GM23338 (cell line): Measurements from ENCODE around the gene ENTPD3. TPM values are rescaled to one million over a fixed set of nuclear protein-coding genes. Genes with fewer than 3 reads are reported as not detected.

Source experiments
- ATAC-seq: fragments of 200-7000 bp; cut with Tn5 transposase; 3 replicates; pipeline ENCODE4 v1.9.1; 2020
- DNase-seq: peaks from one replicate; pipeline ENCODE4 v3.0.0-alpha.2; 2015; ENCODE audit warnings: low spot score
- H2AFZ ChIP-seq: fragments of 200-600 bp; sonication (generic); 2 replicates; pipeline ENCODE4 v1.8.0; 2016; ENCODE audit warnings: antibody characterized with exemption, mild to moderate bottlenecking, moderate library complexity
- H3F3A ChIP-seq: fragments of 200-600 bp; sonication (generic); replicated peaks from 2 replicates; pipeline ENCODE4 v1.8.0; 2017; ENCODE audit warnings: antibody characterized with exemption, mixed run types, low read depth
- H3K27ac ChIP-seq: fragments of 200-600 bp; sonication (generic); 2 replicates; pipeline ENCODE4 v1.6.1; 2016; ENCODE audit warnings: low read depth
- H3K27me3 ChIP-seq: fragments of 200-600 bp; sonication (generic); 2 replicates; pipeline ENCODE4 v1.8.0; 2016; ENCODE audit warnings: mild to moderate bottlenecking, mixed run types, moderate library complexity; ENCODE audit not compliant: insufficient read depth
- H3K36me3 ChIP-seq: fragments of 200-600 bp; sonication (generic); 2 replicates; pipeline ENCODE4 v1.8.0; 2016; ENCODE audit warnings: mild to moderate bottlenecking; ENCODE audit not compliant: insufficient read depth
- H3K4me1 ChIP-seq: fragments of 200-600 bp; sonication (generic); 2 replicates; pipeline ENCODE4 v1.8.0; 2016; ENCODE audit warnings: mild to moderate bottlenecking, moderate library complexity; ENCODE audit not compliant: insufficient read depth
- H3K4me2 ChIP-seq: fragments of 200-600 bp; sonication (generic); 2 replicates; pipeline ENCODE4 v1.7.1; 2017; ENCODE audit warnings: mixed run types
- H3K4me3 ChIP-seq: fragments of 200-600 bp; sonication (generic); 2 replicates; pipeline ENCODE4 v1.6.1; 2016; ENCODE audit warnings: mixed run types
- H3K79me2 ChIP-seq: fragments of 200-600 bp; sonication (generic); replicated peaks from 2 replicates; pipeline ENCODE4 v1.8.0; 2017; ENCODE audit warnings: mild to moderate bottlenecking; ENCODE audit not compliant: insufficient read depth
- H3K9me2 ChIP-seq: fragments of 200-600 bp; sonication (generic); 2 replicates; pipeline ENCODE4 v1.8.0; 2017; ENCODE audit not compliant: insufficient read depth
- H4K20me1 ChIP-seq: fragments of 200-600 bp; sonication (generic); replicated peaks from 2 replicates; pipeline ENCODE4 v1.8.0; 2017; ENCODE audit warnings: mild to moderate bottlenecking; ENCODE audit not compliant: insufficient read depth
- H3K27ac Mint-ChIP-seq: 2 replicates; pipeline ENCODE4 v1.8.0; 2020; ENCODE audit warnings: inconsistent platforms, mild to moderate bottlenecking, moderate library complexity, mixed read lengths
- H3K27me3 Mint-ChIP-seq: 3 replicates; pipeline ENCODE4 v1.8.0; 2022; ENCODE audit warnings: low read depth, mild to moderate bottlenecking, moderate library complexity, mixed read lengths, inconsistent platforms; ENCODE audit not compliant: insufficient read depth, poor library complexity
- H3K36me3 Mint-ChIP-seq: 3 replicates; pipeline ENCODE4 v1.8.0; 2021; ENCODE audit warnings: low read depth, mild to moderate bottlenecking, inconsistent platforms, moderate library complexity, mixed read lengths
- H3K4me1 Mint-ChIP-seq: 3 replicates; pipeline ENCODE4 v1.8.0; 2020; ENCODE audit warnings: mild to moderate bottlenecking, inconsistent platforms, mixed read lengths
- H3K4me3 Mint-ChIP-seq: 3 replicates; pipeline ENCODE4 v1.8.0; 2021; ENCODE audit warnings: moderate library complexity, mild to moderate bottlenecking, inconsistent platforms, mixed read lengths
- H3K9me3 Mint-ChIP-seq: 3 replicates; pipeline ENCODE4 v1.8.0; 2020; ENCODE audit warnings: moderate library complexity, mild to moderate bottlenecking, inconsistent platforms, mixed read lengths
- CREB1 ChIP-seq: fragments of 250-450 bp; sonication (Bioruptor Pico); IDR thresholded peaks from 2 replicates; pipeline ENCODE4 v1.5.0; 2020; ENCODE audit warnings: low read depth, mild to moderate bottlenecking, moderate library complexity
- CTCF ChIP-seq, 2 experiments: fragments of 200-600 bp in 1 of 2; sonication (generic) in 1 of 2; conservative IDR thresholded peaks; 2 replicates each; pipeline versions ENCODE4 v1.5.1 to v1.6.1; 2016 to 2017; ENCODE audit warnings: antibody characterized with exemption in 2 of 2, low read depth in 2 of 2, mild to moderate bottlenecking in 2 of 2, moderate library complexity in 1 of 2
- ETS1 ChIP-seq: IDR thresholded peaks from 2 replicates; pipeline ENCODE4 v1.6.1; 2016; ENCODE audit warnings: antibody characterized with exemption
- EZH2phosphoT487 ChIP-seq: fragments of 200-600 bp; sonication (generic); IDR thresholded peaks from one replicate; pipeline ENCODE4 v1.8.1; 2018; ENCODE audit warnings: antibody characterized with exemption; ENCODE audit not compliant: unreplicated experiment
- JUNB ChIP-seq: IDR thresholded peaks from one replicate; pipeline ENCODE4 v1.6.1; 2016; ENCODE audit warnings: antibody characterized with exemption; ENCODE audit not compliant: unreplicated experiment
- NANOG ChIP-seq: IDR thresholded peaks from 2 replicates; pipeline ENCODE4 v1.6.1; 2016; ENCODE audit warnings: antibody characterized with exemption, borderline replicate concordance
- POLR2AphosphoS5 ChIP-seq: IDR thresholded peaks from 2 replicates; pipeline ENCODE4 v1.6.1; 2016; ENCODE audit warnings: antibody characterized with exemption, low read depth
- REST ChIP-seq: IDR thresholded peaks from one replicate; pipeline ENCODE4 v1.6.1; 2018; ENCODE audit warnings: antibody characterized with exemption; ENCODE audit not compliant: unreplicated experiment
- STAT1 ChIP-seq: IDR thresholded peaks from one replicate; pipeline ENCODE4 v1.6.1; 2016; ENCODE audit warnings: antibody characterized with exemption; ENCODE audit not compliant: unreplicated experiment
- ZNF114 ChIP-seq: fragments of 250-450 bp; sonication (Bioruptor Pico); IDR thresholded peaks from 2 replicates; pipeline ENCODE4 v1.5.0; 2020; ENCODE audit warnings: mild to moderate bottlenecking, moderate library complexity
- ZNF331 ChIP-seq: fragments of 250-450 bp; sonication (Bioruptor Pico); IDR thresholded peaks from 2 replicates; pipeline ENCODE4 v1.5.0; 2020; ENCODE audit warnings: low read depth, mild to moderate bottlenecking, moderate library complexity
- polyA plus RNA-seq: library from polyadenylated mRNA; unstranded; fragments of >200 nt; fragmentation: Nextera tagmentation; extraction: Ambion mirVana; gene quantifications from 2 replicates; pipeline ENCODE4 v1.2.1, GENCODE V29; 2016
- total RNA-seq: library from RNA; depleted of rRNA; stranded (reverse); fragments of >200 nt; shearing (Covaris generic); gene quantifications from 2 replicates; pipeline ENCODE4 v1.2.3, GENCODE V29; 2014
- TF ChIP-seq, protein P1 (sequence below): fragments of 250-450 bp; sonication (Bioruptor Pico); IDR thresholded peaks from 2 replicates; pipeline ENCODE4 v1.5.0; 2020; ENCODE audit warnings: mild to moderate bottlenecking, moderate library complexity

The ENTPD3 gene
- total and polyA plus RNA-seq, 2 experiments from 2014 or later: 0.32 to 0.63 TPM

DNA sequence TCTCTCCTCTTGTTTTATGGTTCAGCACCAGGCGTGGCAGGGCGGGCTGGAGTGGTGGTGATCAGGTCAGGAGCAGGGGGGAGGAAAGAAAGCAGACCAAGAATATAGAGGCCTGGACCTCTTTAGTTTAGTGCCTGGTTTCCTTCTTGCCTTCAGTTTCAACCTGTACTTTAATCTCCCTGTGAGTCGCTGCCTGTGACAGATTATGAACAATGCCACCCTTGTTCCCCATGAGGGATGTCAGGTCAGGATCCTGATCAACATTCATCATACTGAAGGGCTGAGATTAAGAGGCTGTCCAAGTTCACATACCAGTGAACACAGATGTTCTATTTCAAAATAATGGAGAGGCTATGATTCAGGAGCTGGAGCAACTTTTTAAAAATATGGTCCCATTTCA is 11.4 kb downstream of the ENTPD3 start:
- no peaks in the 10 kb centered on the region for H3K27me3 ChIP-seq
- H4K20me1 ChIP-seq: no peaks in the 10 kb centered on the region
- H3K36me3 Mint-ChIP-seq: no peaks in the 10 kb centered on the region; the same call in 2 of the 3 replicates
- no peak for ATAC-seq
- H3K27me3 Mint-ChIP-seq: peaks cover 5% of the 10 kb centered on the region
- H3K36me3 ChIP-seq: no peaks in the 10 kb centered on the region
- H3K9me2 ChIP-seq: no peaks in the 10 kb centered on the region
- TF ChIP-seq EZH2phosphoT487 (no peak), ZNF114 (CRISPR knock-in tag) (no peak), JUNB (no peak), CTCF (conservative IDR thresholded peaks at IDR 0.05; ENCODE audit: low read depth in 2 of 2) (no peak), CREB1 (CRISPR knock-in tag) (no peak), REST (no peak), NANOG (no peak), STAT1 (no peak), ETS1 (no peak), POLR2AphosphoS5 (no peak), ZNF331 (CRISPR knock-in tag) (no peak)
- TF ChIP-seq, protein P1, sequence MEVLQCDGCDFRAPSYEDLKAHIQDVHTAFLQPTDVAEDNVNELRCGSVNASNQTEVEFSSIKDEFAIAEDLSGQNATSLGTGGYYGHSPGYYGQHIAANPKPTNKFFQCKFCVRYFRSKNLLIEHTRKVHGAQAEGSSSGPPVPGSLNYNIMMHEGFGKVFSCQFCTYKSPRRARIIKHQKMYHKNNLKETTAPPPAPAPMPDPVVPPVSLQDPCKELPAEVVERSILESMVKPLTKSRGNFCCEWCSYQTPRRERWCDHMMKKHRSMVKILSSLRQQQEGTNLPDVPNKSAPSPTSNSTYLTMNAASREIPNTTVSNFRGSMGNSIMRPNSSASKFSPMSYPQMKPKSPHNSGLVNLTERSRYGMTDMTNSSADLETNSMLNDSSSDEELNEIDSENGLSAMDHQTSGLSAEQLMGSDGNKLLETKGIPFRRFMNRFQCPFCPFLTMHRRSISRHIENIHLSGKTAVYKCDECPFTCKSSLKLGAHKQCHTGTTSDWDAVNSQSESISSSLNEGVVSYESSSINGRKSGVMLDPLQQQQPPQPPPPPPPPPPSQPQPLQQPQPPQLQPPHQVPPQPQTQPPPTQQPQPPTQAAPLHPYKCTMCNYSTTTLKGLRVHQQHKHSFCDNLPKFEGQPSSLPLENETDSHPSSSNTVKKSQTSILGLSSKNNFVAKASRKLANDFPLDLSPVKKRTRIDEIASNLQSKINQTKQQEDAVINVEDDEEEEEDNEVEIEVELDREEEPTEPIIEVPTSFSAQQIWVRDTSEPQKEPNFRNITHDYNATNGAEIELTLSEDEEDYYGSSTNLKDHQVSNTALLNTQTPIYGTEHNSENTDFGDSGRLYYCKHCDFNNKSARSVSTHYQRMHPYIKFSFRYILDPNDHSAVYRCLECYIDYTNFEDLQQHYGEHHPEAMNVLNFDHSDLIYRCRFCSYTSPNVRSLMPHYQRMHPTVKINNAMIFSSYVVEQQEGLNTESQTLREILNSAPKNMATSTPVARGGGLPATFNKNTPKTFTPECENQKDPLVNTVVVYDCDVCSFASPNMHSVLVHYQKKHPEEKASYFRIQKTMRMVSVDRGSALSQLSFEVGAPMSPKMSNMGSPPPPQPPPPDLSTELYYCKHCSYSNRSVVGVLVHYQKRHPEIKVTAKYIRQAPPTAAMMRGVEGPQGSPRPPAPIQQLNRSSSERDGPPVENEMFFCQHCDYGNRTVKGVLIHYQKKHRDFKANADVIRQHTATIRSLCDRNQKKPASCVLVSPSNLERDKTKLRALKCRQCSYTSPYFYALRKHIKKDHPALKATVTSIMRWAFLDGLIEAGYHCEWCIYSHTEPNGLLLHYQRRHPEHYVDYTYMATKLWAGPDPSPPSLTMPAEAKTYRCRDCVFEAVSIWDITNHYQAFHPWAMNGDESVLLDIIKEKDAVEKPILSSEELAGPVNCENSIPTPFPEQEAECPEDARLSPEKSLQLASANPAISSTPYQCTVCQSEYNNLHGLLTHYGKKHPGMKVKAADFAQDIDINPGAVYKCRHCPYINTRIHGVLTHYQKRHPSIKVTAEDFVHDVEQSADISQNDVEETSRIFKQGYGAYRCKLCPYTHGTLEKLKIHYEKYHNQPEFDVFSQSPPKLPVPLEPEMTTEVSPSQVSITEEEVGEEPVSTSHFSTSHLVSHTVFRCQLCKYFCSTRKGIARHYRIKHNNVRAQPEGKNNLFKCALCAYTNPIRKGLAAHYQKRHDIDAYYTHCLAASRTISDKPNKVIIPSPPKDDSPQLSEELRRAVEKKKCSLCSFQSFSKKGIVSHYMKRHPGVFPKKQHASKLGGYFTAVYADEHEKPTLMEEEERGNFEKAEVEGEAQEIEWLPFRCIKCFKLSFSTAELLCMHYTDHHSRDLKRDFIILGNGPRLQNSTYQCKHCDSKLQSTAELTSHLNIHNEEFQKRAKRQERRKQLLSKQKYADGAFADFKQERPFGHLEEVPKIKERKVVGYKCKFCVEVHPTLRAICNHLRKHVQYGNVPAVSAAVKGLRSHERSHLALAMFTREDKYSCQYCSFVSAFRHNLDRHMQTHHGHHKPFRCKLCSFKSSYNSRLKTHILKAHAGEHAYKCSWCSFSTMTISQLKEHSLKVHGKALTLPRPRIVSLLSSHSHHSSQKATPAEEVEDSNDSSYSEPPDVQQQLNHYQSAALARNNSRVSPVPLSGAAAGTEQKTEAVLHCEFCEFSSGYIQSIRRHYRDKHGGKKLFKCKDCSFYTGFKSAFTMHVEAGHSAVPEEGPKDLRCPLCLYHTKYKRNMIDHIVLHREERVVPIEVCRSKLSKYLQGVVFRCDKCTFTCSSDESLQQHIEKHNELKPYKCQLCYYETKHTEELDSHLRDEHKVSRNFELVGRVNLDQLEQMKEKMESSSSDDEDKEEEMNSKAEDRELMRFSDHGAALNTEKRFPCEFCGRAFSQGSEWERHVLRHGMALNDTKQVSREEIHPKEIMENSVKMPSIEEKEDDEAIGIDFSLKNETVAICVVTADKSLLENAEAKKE (CRISPR knock-in tag): no peak
- no peaks in the 10 kb centered on the region for H3K9me3 Mint-ChIP-seq
- no peaks in the 10 kb centered on the region for H3K4me1 Mint-ChIP-seq
- H3K4me3 ChIP-seq: no peak overlapping the region
- no peak overlapping the region for H3K4me2 ChIP-seq
- no peak overlapping the region for H2AFZ ChIP-seq
- no peak overlapping the region for H3K27ac ChIP-seq
- no peak for DNase-seq
- H3K27ac Mint-ChIP-seq: no peak overlapping the region
- no peak overlapping the region for H3K4me3 Mint-ChIP-seq
- no peaks in the 10 kb centered on the region for H3K79me2 ChIP-seq
- H3F3A ChIP-seq: no peaks in the 10 kb centered on the region
- H3K4me1 ChIP-seq: no peaks in the 10 kb centered on the region
